HG03439 (cell line): ENCODE measurements around the gene TPPP.

ENCODE experiments used
- ATAC-seq: cut with Tn5 transposase; IDR thresholded peaks from one replicate; pipeline ENCODE4 v1.9.1; 2021; ENCODE audit warnings: mild to moderate bottlenecking, moderate library complexity; ENCODE audit not compliant: unreplicated experiment

TPPP gene

DNA sequence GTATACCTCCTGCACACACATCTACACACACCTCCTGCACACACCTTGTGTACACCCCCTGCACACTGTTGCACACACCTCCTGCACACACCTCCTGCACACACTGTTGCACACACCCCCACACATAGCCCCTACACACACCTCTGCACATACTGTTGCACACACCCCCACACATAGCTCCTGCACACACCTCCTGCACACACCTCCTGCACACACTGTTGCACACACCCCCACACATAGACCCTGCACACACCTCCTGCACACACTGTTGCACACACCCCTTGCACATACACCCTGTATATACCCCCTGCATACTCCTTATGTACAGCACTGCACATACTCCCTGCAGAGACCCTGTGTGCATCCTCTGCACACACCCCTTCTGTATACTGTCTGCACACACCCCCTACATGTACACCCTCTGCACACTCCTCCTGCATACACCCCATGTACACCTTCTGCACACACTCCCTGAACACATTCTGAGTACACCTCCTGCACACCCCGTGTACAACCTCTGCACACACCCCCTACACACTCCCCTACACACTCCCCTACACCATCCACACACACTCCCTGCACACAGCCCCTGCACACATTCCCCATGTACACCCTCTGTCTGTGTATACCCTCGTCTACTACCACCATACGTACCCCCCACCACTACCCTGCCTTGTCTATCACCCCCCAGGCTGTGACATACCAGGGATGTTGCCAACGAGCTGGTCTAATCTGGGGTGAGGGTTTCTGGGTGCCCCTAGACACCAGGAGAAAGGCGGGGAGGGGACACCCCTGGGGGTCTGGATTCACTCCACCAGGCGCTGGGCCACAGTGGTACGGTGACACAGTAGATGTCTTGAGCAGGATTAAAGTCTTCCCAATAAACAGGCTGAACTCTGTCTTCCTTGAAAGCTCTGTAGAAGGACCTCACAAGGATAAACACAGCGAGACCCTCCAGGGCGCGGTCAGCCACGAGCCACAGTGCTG lies 82.1 kb downstream of the TPPP start:
- ATAC-seq, result no peak

DNA sequence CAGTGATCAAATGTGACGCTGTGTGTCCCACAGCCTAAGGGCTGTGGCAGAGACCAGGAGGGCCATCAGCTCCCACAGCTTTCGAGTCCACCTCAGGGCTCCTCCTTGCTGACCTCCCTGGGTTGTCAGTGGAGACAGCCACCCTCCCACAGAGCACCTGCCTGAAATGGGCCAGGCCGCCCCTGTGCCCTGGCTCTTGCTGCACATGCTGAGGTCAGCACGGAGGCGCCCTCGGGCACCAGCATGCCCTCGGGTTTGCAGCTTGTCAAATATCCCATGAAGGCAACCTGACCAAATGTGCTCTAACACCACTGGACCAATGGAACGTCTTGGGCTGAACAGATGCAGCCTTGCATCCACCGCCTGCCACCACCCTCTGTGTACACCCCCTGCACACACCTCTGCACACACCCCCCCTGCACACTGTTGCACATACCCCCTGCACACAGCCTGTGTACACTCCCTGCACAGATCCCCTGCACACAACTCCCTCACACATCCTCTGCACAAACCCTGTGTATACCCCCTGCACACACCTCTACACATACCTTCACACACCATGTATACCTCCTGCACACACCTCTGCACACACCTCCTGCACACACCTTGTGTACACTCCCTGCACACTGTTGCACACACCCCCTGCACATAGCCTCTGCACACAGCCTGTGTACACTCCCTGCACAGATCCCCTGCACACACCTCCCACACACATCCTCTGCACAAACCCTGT lies 83.0 kb downstream of the TPPP start:
- no peak for ATAC-seq
